OCI-LY3 (cell line): ENCODE data around the gene WDR26.

Source experiments
- CTCF ChIP-seq: fragments of 200-600, 300-600 bp; sonication (generic); IDR thresholded peaks from 2 replicates; pipeline ENCODE4 v1.5.1; 2014; ENCODE audit warnings: antibody characterized with exemption, low read length, low read depth
- EZH2phosphoT487 ChIP-seq: fragments of 200-600 bp; shearing (Covaris generic); IDR thresholded peaks from 2 replicates; pipeline ENCODE4 v1.6.1; 2018; ENCODE audit warnings: antibody characterized with exemption, mixed run types, low read depth

GRCh38 chr1:224338150-224338838 lies 96.3 kb downstream of the WDR26 start:
- TF ChIP-seq CTCF (no peak), EZH2phosphoT487 (no peak)
